Neuronal stem cell (in vitro differentiated cells): ENCODE measurements around the gene ZNF792.

Experiments
- DNase-seq: peaks from one replicate; pipeline ENCODE4 v3.0.0-alpha.2; 2013; ENCODE audit warnings: low spot score
- H2AFZ ChIP-seq: one replicate; pipeline ENCODE4 v1.6.1; 2013; ENCODE audit warnings: mild to moderate bottlenecking, low read length, inconsistent platforms
- H2AK5ac ChIP-seq: 2 replicates; pipeline ENCODE4 v1.6.1; 2013; ENCODE audit warnings: low read depth, mild to moderate bottlenecking, inconsistent platforms, low read length, moderate library complexity, mixed read lengths
- H2BK120ac ChIP-seq: 2 replicates; pipeline ENCODE4 v1.6.1; 2013; ENCODE audit warnings: low read depth, mild to moderate bottlenecking, inconsistent platforms, low read length, moderate library complexity, mixed read lengths
- H2BK12ac ChIP-seq: one replicate; pipeline ENCODE4 v1.6.1; 2013; ENCODE audit warnings: low read length, inconsistent platforms
- H2BK15ac ChIP-seq: 2 replicates; pipeline ENCODE4 v1.6.1; 2013; ENCODE audit warnings: mild to moderate bottlenecking, low read length, inconsistent platforms, mixed read lengths
- H2BK5ac ChIP-seq: one replicate; pipeline ENCODE4 v1.6.1; 2013; ENCODE audit warnings: inconsistent platforms, mild to moderate bottlenecking, low read length, moderate library complexity
- H3K14ac ChIP-seq: one replicate; pipeline ENCODE4 v1.6.1; 2013; ENCODE audit warnings: low read length, inconsistent platforms
- H3K18ac ChIP-seq: 2 replicates; pipeline ENCODE4 v1.6.1; 2013; ENCODE audit warnings: low read length, inconsistent platforms
- H3K23ac ChIP-seq: 2 replicates; pipeline ENCODE4 v1.6.1; 2013; ENCODE audit warnings: low read depth, mild to moderate bottlenecking, mixed read lengths, low read length, inconsistent platforms; ENCODE audit not compliant: poor library complexity
- H3K27ac ChIP-seq: replicated peaks from 3 replicates; pipeline ENCODE4 v1.5.1; 2013; ENCODE audit warnings: low read length, inconsistent platforms
- H3K27me3 ChIP-seq, 3 experiments: 2 replicates each; pipeline ENCODE4 v1.6.1; 2013; ENCODE audit warnings: low read length in 3 of 3, mild to moderate bottlenecking in 2 of 3, inconsistent platforms in 1 of 3, low read depth in 1 of 3, mixed read lengths in 1 of 3, moderate library complexity in 1 of 3; ENCODE audit not compliant: control insufficient read depth in 3 of 3, insufficient read depth in 3 of 3
- H3K36me3 ChIP-seq, 2 donors: replicated peaks in 1 of 2; 2 replicates each; pipeline ENCODE4 v1.6.1; 2013; ENCODE audit warnings: low read length in 2 of 2; ENCODE audit not compliant: control insufficient read depth in 2 of 2, insufficient read depth in 2 of 2
- H3K4ac ChIP-seq: 2 replicates; pipeline ENCODE4 v1.6.1; 2013; ENCODE audit warnings: inconsistent platforms, mild to moderate bottlenecking, low read length, moderate library complexity
- H3K4me1 ChIP-seq, 2 donors: 1 replicate in 1 of 2; 2 replicates in 1 of 2; pipeline ENCODE4 v1.6.1; 2013; ENCODE audit warnings: low read length in 2 of 2, low read depth in 1 of 2; ENCODE audit not compliant: control insufficient read depth in 2 of 2, insufficient read depth in 1 of 2
- H3K4me2 ChIP-seq: one replicate; pipeline ENCODE4 v1.6.1; 2013; ENCODE audit warnings: mild to moderate bottlenecking, low read length, inconsistent platforms; ENCODE audit not compliant: insufficient read depth, poor library complexity, severe bottlenecking
- H3K4me3 ChIP-seq, 2 donors: 2 replicates each; pipeline ENCODE4 v1.5.1; 2013; ENCODE audit warnings: low read length in 2 of 2, mild to moderate bottlenecking in 2 of 2, inconsistent platforms in 1 of 2, moderate library complexity in 1 of 2
- H3K79me1 ChIP-seq: one replicate; pipeline ENCODE4 v1.6.1; 2013; ENCODE audit warnings: low read depth, mild to moderate bottlenecking, inconsistent platforms, low read length, moderate library complexity
- H3K9ac ChIP-seq: one replicate; pipeline ENCODE4 v1.6.1; 2013; ENCODE audit warnings: mild to moderate bottlenecking, low read depth, low read length, inconsistent platforms; ENCODE audit not compliant: poor library complexity
- H3K9me3 ChIP-seq, 2 donors: replicated peaks in 1 of 2; 2 replicates each; pipeline versions ENCODE3 to v1.6.1; 2013; ENCODE audit warnings: low read length in 2 of 2, mild to moderate bottlenecking in 2 of 2, inconsistent platforms in 1 of 2, low read depth in 1 of 2, mixed read lengths in 1 of 2, moderate library complexity in 1 of 2; ENCODE audit not compliant: control insufficient read depth in 2 of 2, insufficient read depth in 1 of 2
- H4K8ac ChIP-seq: one replicate; pipeline ENCODE4 v1.6.1; 2013; ENCODE audit warnings: low read depth, mild to moderate bottlenecking, inconsistent platforms, low read length, moderate library complexity
- H4K91ac ChIP-seq: one replicate; pipeline ENCODE4 v1.6.1; 2013; ENCODE audit warnings: low read length, low read depth, mild to moderate bottlenecking, inconsistent platforms; ENCODE audit not compliant: poor library complexity
- WGBS, 2 donors: extraction: QIAGEN DNeasy Blood & Tissue Kit; methylation state at CpG; one replicate each; pipeline ENCODE4 v1.1.7; 2013; ENCODE audit warnings: missing lambda C conversion rate in 2 of 2, mixed read lengths in 1 of 2; ENCODE audit not compliant: insufficient read length in 2 of 2, insufficient replicate concordance in 1 of 2; ENCODE audit errors: extremely low coverage in 2 of 2; 5-methylcytosine and 5-hydroxymethylcytosine counted together

ZNF792 gene

GRCh38 chr19:34982275-34982674 is 18.2 kb upstream of the ZNF792 start:
- H3K79me1 ChIP-seq, result no peaks in the 10 kb centered on the region
- H2BK12ac ChIP-seq, result no peak overlapping the region
- H3K18ac ChIP-seq, result no peak overlapping the region
- H2BK120ac ChIP-seq, result no peak overlapping the region
- H3K36me3 ChIP-seq, result no peaks in the 10 kb centered on the region
- H3K27me3 ChIP-seq, result no peaks in the 10 kb centered on the region
- peaks cover 2 to 3% of the 10 kb centered on the region in 2 donors for H3K9me3 ChIP-seq
- H3K4me3 ChIP-seq, result no peak overlapping the region
- H3K27ac ChIP-seq, result no peak overlapping the region
- no peak overlapping the region for H2BK5ac ChIP-seq
- no peak overlapping the region for H2AFZ ChIP-seq
- no peak for DNase-seq
- no CpG with 5 or more reads among the region's 5 CpGs for WGBS, 2 donors
- peaks cover 0 to 5% of the 10 kb centered on the region in 2 donors for H3K4me1 ChIP-seq
- H3K9ac ChIP-seq, result no peak overlapping the region
- H3K23ac ChIP-seq, result no peak overlapping the region
- no peak overlapping the region for H3K14ac ChIP-seq
- H3K4me2 ChIP-seq, result no peak overlapping the region
- H4K91ac ChIP-seq, result no peak overlapping the region
- no peak overlapping the region for H3K4ac ChIP-seq
- no peak overlapping the region for H2BK15ac ChIP-seq
- no peak overlapping the region for H4K8ac ChIP-seq
- H2AK5ac ChIP-seq, result no peak overlapping the region

DNA sequence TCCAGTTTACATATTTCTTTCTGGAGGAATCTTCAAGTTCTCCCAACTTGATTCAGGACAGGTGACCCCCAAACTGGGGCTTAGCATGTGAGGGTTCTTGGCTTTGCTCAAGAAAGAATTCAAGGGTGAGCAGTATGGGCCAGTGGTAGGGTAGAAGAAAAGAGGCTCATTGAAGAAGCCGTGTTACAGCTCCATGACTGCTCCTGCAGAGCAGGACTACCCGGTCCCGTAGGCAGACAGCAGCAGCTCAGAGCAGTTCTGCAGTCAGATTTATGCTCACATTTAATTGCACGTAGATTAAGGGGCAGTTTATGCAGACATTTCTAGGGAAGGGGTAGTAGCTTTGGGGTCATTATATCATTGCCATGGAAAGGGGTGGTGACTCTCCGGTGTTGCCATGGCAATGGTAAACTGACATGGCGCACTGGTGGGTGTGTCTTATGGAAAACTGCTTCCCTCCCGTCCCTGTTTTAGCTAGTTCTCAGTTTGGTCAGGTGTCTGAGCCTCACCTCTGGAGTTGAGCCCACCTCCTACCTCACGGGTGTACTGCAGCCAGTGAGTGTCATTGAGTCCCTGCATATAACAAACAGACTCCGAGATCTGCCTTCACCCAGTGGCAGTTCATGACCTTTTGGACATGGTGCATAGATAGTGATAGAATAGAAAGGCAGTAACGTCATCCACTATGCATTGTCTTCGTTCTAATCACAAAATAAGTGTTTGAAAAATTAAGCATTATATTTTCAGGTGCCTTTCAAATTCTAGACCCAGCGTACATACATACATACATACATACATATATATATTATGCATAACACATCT is 16.0 kb upstream of the ZNF792 start:
- Histone ChIP-seq H3K9ac (no peak overlapping the region), H3K4me1 (no peaks in the 10 kb centered on the region), H3K36me3 (no peaks in the 10 kb centered on the region), H2BK12ac (no peak overlapping the region), H3K4ac (no peak overlapping the region), H3K27me3 (no peaks in the 10 kb centered on the region), H3K23ac (no peak overlapping the region), H3K4me3 (no peak overlapping the region), H2BK5ac (no peak overlapping the region), H3K18ac (no peak overlapping the region), H4K8ac (no peak overlapping the region), H4K91ac (no peak overlapping the region), H3K14ac (no peak overlapping the region), H3K27ac (no peak overlapping the region), H3K4me2 (no peak overlapping the region), H2BK120ac (no peak overlapping the region), H2AFZ (no peak overlapping the region), H2AK5ac (no peak overlapping the region), H3K79me1 (no peaks in the 10 kb centered on the region), H3K9me3 (peaks cover 5 to 12% of the 10 kb centered on the region in 2 donors), H2BK15ac (no peak overlapping the region)
- no CpG with 5 or more reads among the region's 12 CpGs for WGBS, 2 donors
- DNase-seq, result no peak

- H4K91ac ChIP-seq, result no peak overlapping the region
- no peaks in the 10 kb centered on the region for H3K36me3 ChIP-seq
- no peak overlapping the region for H2BK120ac ChIP-seq
Measured at GRCh38 chr19:34976611-34977010, 12.6 kb upstream of the ZNF792 start.

GRCh38 chr19:34975056-34975455 is 11.0 kb upstream of the ZNF792 start:
- Histone ChIP-seq H3K18ac (no peak overlapping the region), H3K4me2 (no peak overlapping the region), H3K4ac (no peak overlapping the region), H3K79me1 (no peaks in the 10 kb centered on the region), H3K27ac (no peak overlapping the region), H3K9ac (no peak overlapping the region), H2AK5ac (no peak overlapping the region), H3K14ac (no peak overlapping the region), H2BK12ac (no peak overlapping the region), H4K91ac (no peak overlapping the region), H2BK15ac (no peak overlapping the region), H3K27me3 (peaks cover 0 to 3% (median 0%) of the 10 kb centered on the region in 3 experiments), H3K36me3 (no peaks in the 10 kb centered on the region), H2BK120ac (no peak overlapping the region), H2BK5ac (no peak overlapping the region), H3K9me3 (peaks cover 3 to 15% of the 10 kb centered on the region in 2 donors), H3K4me3 (no peak overlapping the region), H4K8ac (no peak overlapping the region), H3K23ac (no peak overlapping the region), H3K4me1 (peaks cover 0 to 2% of the 10 kb centered on the region in 2 donors), H2AFZ (no peak overlapping the region)
- no peak for DNase-seq
- no CpG with 5 or more reads among the region's 5 CpGs for WGBS, 2 donors

More at GRCh38 chr19:34976611-34977010, 12.6 kb upstream of the ZNF792 start:
- Histone ChIP-seq H3K23ac (no peak overlapping the region), H2BK15ac (no peak overlapping the region), H3K14ac (no peak overlapping the region), H3K9me3 (peaks cover 5 to 8% of the 10 kb centered on the region in 2 donors), H3K18ac (no peak overlapping the region), H2BK12ac (no peak overlapping the region), H2BK5ac (no peak overlapping the region), H2AFZ (no peak overlapping the region), H3K4me3 (peak overlapping the region in 1 of 2 donors; percentile 52), H3K4ac (no peak overlapping the region), H4K8ac (no peak overlapping the region), H3K79me1 (no peaks in the 10 kb centered on the region), H3K4me2 (no peak overlapping the region), H3K27ac (no peak overlapping the region), H3K9ac (no peak overlapping the region), H2AK5ac (no peak overlapping the region), H3K27me3 (no peaks in the 10 kb centered on the region), H3K4me1 (peaks cover 0 to 2% of the 10 kb centered on the region in 2 donors)
- WGBS, 2 donors, result no CpG with 5 or more reads among the region's 3 CpGs
- DNase-seq, result no peak
